Mucosa of descending colon (tissue), 3 donors: ENCODE measurements around the gene CTSD. TPM values are rescaled to one million over a fixed set of nuclear protein-coding genes. Genes with fewer than 3 reads are reported as not detected.

Experiments
- ATAC-seq: fragments of 200-7000 bp; cut with Tn5 transposase; one replicate; pipeline ENCODE4 v1.9.1; 2020; ENCODE audit warnings: mild to moderate bottlenecking, moderate library complexity
- DNase-seq, 3 donors: peaks; one replicate each; pipeline ENCODE4 v3.0.0-alpha.2; 2020
- H3K36me3 ChIP-seq: fragments of 200-600 bp; one replicate; pipeline ENCODE4 v1.8.0; 2021; ENCODE audit warnings: low read depth, mild to moderate bottlenecking
- H3K4me1 ChIP-seq: fragments of 200-600 bp; one replicate; pipeline ENCODE4 v1.8.0; 2021; ENCODE audit warnings: low read depth, mild to moderate bottlenecking
- H3K4me3 ChIP-seq: fragments of 200-600 bp; one replicate; pipeline ENCODE4 v1.8.0; 2021; ENCODE audit warnings: mild to moderate bottlenecking
- H3K9me3 ChIP-seq: fragments of 200-600 bp; one replicate; pipeline ENCODE4 v1.8.0; 2021; ENCODE audit warnings: mild to moderate bottlenecking
- CTCF ChIP-seq: fragments of 200-600 bp; IDR thresholded peaks from one replicate; pipeline ENCODE4 v1.8.0; 2022; ENCODE audit warnings: antibody characterized with exemption, mild to moderate bottlenecking
- intact Hi-C, 2 donors: fragments of 100-400 bp; cut with DNase I in 1 of 2; cut with micrococcal nuclease in 1 of 2; formaldehyde crosslinking; loops; one replicate each; pipeline versions ENCODE4 v1.11.0 to v1.11.1; 2022; cut with DNase I, micrococcal nuclease
- total RNA-seq, 3 donors: library from RNA; stranded (reverse); fragmentation: NEBNext Ultra II Directional in 2 of 3; extraction: Animal tissue kit (Norgen Biotek cat#: 25700) in 2 of 3; gene quantifications; one replicate each; pipeline versions ENCODE4 v1.2.1 to v1.2.4, GENCODE V29; 2021 to 2023
- donor health status: DM: no; HTN: no; CAD: no; lungs with moderate emphysema.
- donor health status: DM: no; HTN: no; CAD: no.
- donor health status: DM: no; HTN: yes; CAD: no.

CTSD gene
- total RNA-seq, 3 donors from 2014 or later: 631 to 1,107 (median 1,007) TPM

GRCh38 chr11:1782031-1782590 lies 18.4 kb upstream of the CTSD start:
- Histone ChIP-seq H3K9me3 (no peaks in the 10 kb centered on the region), H3K4me1 (no peaks in the 10 kb centered on the region), H3K36me3 (no peaks in the 10 kb centered on the region), H3K4me3 (no peak overlapping the region)
- intact Hi-C loops: no loop called here
- ATAC-seq (peak; percentile 3), DNase-seq (no peak)
- no peak for TF ChIP-seq CTCF

- TF ChIP-seq CTCF: no peak
- no peak for DNase-seq
- ATAC-seq: no peak
Observed at GRCh38 chr11:1781593-1781975, 17.9 kb upstream of the CTSD start.

GRCh38 chr11:1780700-1781592 lies 17.2 kb upstream of the CTSD start:
- no peaks in the 10 kb centered on the region for H3K36me3 ChIP-seq
- intact Hi-C loops: no loop called here
- no peaks in the 10 kb centered on the region for H3K9me3 ChIP-seq
- peak; percentile 63 for ATAC-seq
- no peaks in the 10 kb centered on the region for H3K4me1 ChIP-seq
- no peak for TF ChIP-seq CTCF
- DNase-seq: peak; percentile 40 to 74 (median 42)
- H3K4me3 ChIP-seq: no peak overlapping the region

More at GRCh38 chr11:1781593-1781975, 17.9 kb upstream of the CTSD start:
- intact Hi-C loops: no loop called here
- H3K9me3 ChIP-seq: no peaks in the 10 kb centered on the region
- no peak overlapping the region for H3K4me3 ChIP-seq
- no peaks in the 10 kb centered on the region for H3K36me3 ChIP-seq
- H3K4me1 ChIP-seq: no peaks in the 10 kb centered on the region

GRCh38 chr11:1779806-1780699 lies 16.3 kb upstream of the CTSD start:
- no peak for TF ChIP-seq CTCF
- Histone ChIP-seq H3K4me3 (no peak overlapping the region), H3K4me1 (no peaks in the 10 kb centered on the region), H3K36me3 (no peaks in the 10 kb centered on the region), H3K9me3 (no peaks in the 10 kb centered on the region)
- intact Hi-C loops: no loop called here
- DNase-seq: no peak
- ATAC-seq: no peak

GRCh38 chr11:1779034-1779805 lies 15.5 kb upstream of the CTSD start:
- Histone ChIP-seq H3K4me3 (no peak overlapping the region), H3K36me3 (no peaks in the 10 kb centered on the region), H3K4me1 (no peaks in the 10 kb centered on the region), H3K9me3 (no peaks in the 10 kb centered on the region)
- ATAC-seq (no peak), DNase-seq (no peak)
- TF ChIP-seq CTCF: no peak
- intact Hi-C loops: no loop called here
